SK-N-SH (cell line): ENCODE measurements around the gene SLC16A11. TPM values are rescaled to one million over a fixed set of nuclear protein-coding genes. Genes with fewer than 3 reads are reported as not detected.

Experiments used
- CTCF ChIA-PET: fragments of 300-600, 350-600 bp; formaldehyde crosslinking; extraction: SDS; loops from one replicate; lab custom pipeline; 2021; lab: Yijun Ruan, JAX
- POLR2A ChIA-PET: fragments of 350-600 bp; sonication (Branson Sonifier 250); formaldehyde crosslinking; extraction: SDS; loops from one replicate; lab custom pipeline; 2020; ENCODE audit warnings: antibody characterized with exemption, inconsistent platforms; lab: Yijun Ruan, JAX
- DNase-seq: peaks from one replicate; pipeline ENCODE4 v3.0.0; 2012
- H2AFZ ChIP-seq: fragments of 200-600 bp; sonication (generic); 2 replicates; pipeline ENCODE4 v1.8.1; 2016; ENCODE audit warnings: antibody characterized with exemption, mild to moderate bottlenecking, low read depth
- H3F3A ChIP-seq: fragments of 200-600 bp; sonication (generic); replicated peaks from 2 replicates; pipeline ENCODE3; 2016; ENCODE audit warnings: antibody characterized with exemption, mild to moderate bottlenecking; ENCODE audit not compliant: insufficient read depth
- H3K27ac ChIP-seq, 2 experiments: fragments of 200-500 bp in 1 of 2; fragments of 200-600 bp in 1 of 2; sonication (Bioruptor generic) in 1 of 2; sonication (generic), shearing (Covaris generic) in 1 of 2; 2 replicates each; pipeline versions ENCODE4 v1.5.1 to v1.6.1; 2014 to 2016; ENCODE audit warnings: low read depth in 2 of 2, inconsistent platforms in 1 of 2, low read length in 1 of 2, mild to moderate bottlenecking in 1 of 2, mixed read lengths in 1 of 2
- H3K27me3 ChIP-seq: fragments of 200-600 bp; sonication (generic), shearing (Covaris generic); 2 replicates; pipeline ENCODE4 v1.6.1; 2016; ENCODE audit warnings: mixed run types; ENCODE audit not compliant: insufficient read depth
- H3K36me3 ChIP-seq, 2 experiments: fragments of 200-500 bp in 1 of 2; fragments of 200-600 bp in 1 of 2; sonication (Bioruptor generic) in 1 of 2; sonication (generic) in 1 of 2; replicated peaks in 1 of 2; 2 replicates each; pipeline versions ENCODE3 to v1.5.1; 2014 to 2016; ENCODE audit warnings: low read length in 1 of 2, mild to moderate bottlenecking in 1 of 2; ENCODE audit not compliant: insufficient read depth in 2 of 2, control insufficient read depth in 1 of 2
- H3K4me1 ChIP-seq, 2 experiments: fragments of 200-500 bp in 1 of 2; fragments of 200-600 bp in 1 of 2; sonication (Bioruptor generic) in 1 of 2; sonication (generic), shearing (Covaris generic) in 1 of 2; 2 replicates each; pipeline versions ENCODE4 v1.5.1 to v1.6.1; 2014 to 2016; ENCODE audit warnings: low read depth in 1 of 2, low read length in 1 of 2, mixed run types in 1 of 2; ENCODE audit not compliant: insufficient read depth in 2 of 2, control insufficient read depth in 1 of 2
- H3K4me2 ChIP-seq: fragments of 200-600 bp; sonication (generic), shearing (Covaris generic); 2 replicates; pipeline ENCODE4 v1.6.1; 2017; ENCODE audit warnings: mixed run types
- H3K4me3 ChIP-seq, 2 experiments: fragments of 200-500 bp in 1 of 2; fragments of 200-600 bp in 1 of 2; sonication (Bioruptor generic) in 1 of 2; sonication (generic), shearing (Covaris generic) in 1 of 2; 2 replicates each; pipeline versions ENCODE4 v1.5.1 to v1.8.1; 2014 to 2016; ENCODE audit warnings: low read depth in 2 of 2, inconsistent platforms in 1 of 2, low read length in 1 of 2, mild to moderate bottlenecking in 1 of 2, mixed read lengths in 1 of 2, moderate library complexity in 1 of 2
- H3K79me2 ChIP-seq: fragments of 200-600 bp; sonication (generic); 2 replicates; pipeline ENCODE4 v1.8.1; 2017; ENCODE audit warnings: mild to moderate bottlenecking; ENCODE audit not compliant: insufficient read depth
- H3K9ac ChIP-seq: fragments of 200-600 bp; sonication (generic); 2 replicates; pipeline ENCODE4 v1.6.1; 2017; ENCODE audit warnings: mixed run types
- H3K9me2 ChIP-seq: fragments of 200-600 bp; sonication (generic); 2 replicates; pipeline ENCODE4 v1.6.1; 2017; ENCODE audit warnings: mixed run types
- H3K9me3 ChIP-seq: fragments of 200-600 bp; sonication (generic); 2 replicates; pipeline ENCODE4 v1.6.1; 2017; ENCODE audit warnings: mixed run types, mild to moderate bottlenecking, moderate library complexity
- H4K20me1 ChIP-seq: fragments of 200-600 bp; sonication (generic); 2 replicates; pipeline ENCODE4 v1.6.1; 2017; ENCODE audit warnings: mild to moderate bottlenecking, mixed run types; ENCODE audit not compliant: insufficient read depth
- CTCF ChIP-seq: fragments of 200-600 bp; sonication (generic); IDR thresholded peaks from 2 replicates; pipeline ENCODE4 v1.6.1; 2017; ENCODE audit warnings: antibody characterized with exemption, mild to moderate bottlenecking, moderate library complexity
- ELF1 ChIP-seq: IDR thresholded peaks from 2 replicates; pipeline ENCODE4 v1.4.0; 2012
- EP300 ChIP-seq, 2 experiments: IDR thresholded peaks; 2 replicates each; pipeline versions ENCODE4 v1.4.0 to v1.6.1; 2012; ENCODE audit warnings: borderline replicate concordance in 1 of 2, low read depth in 1 of 2, low read length in 1 of 2
- EZH2phosphoT487 ChIP-seq: fragments of 200-600 bp; sonication (generic); IDR thresholded peaks from 2 replicates; pipeline ENCODE4 v1.6.1; 2017; ENCODE audit warnings: low read depth, mixed run types, mild to moderate bottlenecking, antibody characterized with exemption, moderate library complexity, borderline replicate concordance
- FOSL2 ChIP-seq: IDR thresholded peaks from 2 replicates; pipeline ENCODE4 v1.4.0; 2012; ENCODE audit warnings: low read depth, mild to moderate bottlenecking, moderate library complexity, borderline replicate concordance
- FOXJ3 ChIP-seq: sonication (generic); formaldehyde crosslinking; IDR thresholded peaks from 2 replicates; pipeline ENCODE4 v1.5.1; 2020; ENCODE audit warnings: mild to moderate bottlenecking, missing genetic modification reagents
- GATA2 ChIP-seq: sonication (generic); formaldehyde crosslinking; IDR thresholded peaks from 2 replicates; pipeline ENCODE4 v1.5.0; 2020; ENCODE audit warnings: mild to moderate bottlenecking, missing genetic modification reagents
- IRF3 ChIP-seq: fragments of 150-350 bp; IDR thresholded peaks from 2 replicates; pipeline ENCODE4 v1.6.1; 2016; ENCODE audit warnings: mild to moderate bottlenecking, low read depth, low read length
- JUND ChIP-seq: IDR thresholded peaks from 2 replicates; pipeline ENCODE4 v1.4.0; 2012
- MAX ChIP-seq: IDR thresholded peaks from 2 replicates; pipeline ENCODE4 v1.4.0; 2012; ENCODE audit warnings: low read depth
- MEF2A ChIP-seq: IDR thresholded peaks from 2 replicates; pipeline ENCODE4 v1.4.0; 2012; ENCODE audit warnings: low read depth, borderline replicate concordance
- POLR2AphosphoS5 ChIP-seq: IDR thresholded peaks from 2 replicates; pipeline ENCODE4 v1.6.1; 2012; ENCODE audit warnings: low read depth, low read length
- RCOR1 ChIP-seq: fragments of 150-350 bp; IDR thresholded peaks from 2 replicates; pipeline ENCODE4 v1.6.1; 2017; ENCODE audit warnings: antibody characterized with exemption, low read length
- SIN3A ChIP-seq: IDR thresholded peaks from 2 replicates; pipeline ENCODE4 v1.6.1; 2012; ENCODE audit warnings: low read depth, mild to moderate bottlenecking, low read length, moderate library complexity, borderline replicate concordance
- TAF1 ChIP-seq: IDR thresholded peaks from 2 replicates; pipeline ENCODE4 v1.6.1; 2012; ENCODE audit warnings: low read depth, mild to moderate bottlenecking, low read length, moderate library complexity, borderline replicate concordance
- TCF12 ChIP-seq: IDR thresholded peaks from 2 replicates; pipeline ENCODE4 v1.4.0; 2012
- TEAD4 ChIP-seq: IDR thresholded peaks from 2 replicates; pipeline ENCODE4 v1.4.0; 2012; ENCODE audit warnings: mild to moderate bottlenecking, borderline replicate concordance; ENCODE audit not compliant: insufficient read depth
- WGBS: methylation state at CpG from one replicate; pipeline ENCODE4 v1.1.6; 2017; ENCODE audit warnings: low lambda C conversion rate; 5-methylcytosine and 5-hydroxymethylcytosine counted together
- polyA plus RNA-seq, 3 experiments: library from polyadenylated mRNA; depleted of rRNA; stranded (reverse); fragments of >200 nt; gene quantifications; 2 replicates each; pipeline ENCODE4 v1.2.3, GENCODE V29; 2012

The SLC16A11 gene
- polyA plus RNA-seq, 1 of the 3 experiments (the other 2 are of a cell fraction): 0.12 TPM

GRCh38 chr17:7079581-7080455, 35.9 kb upstream of the SLC16A11 start, which contains the start of gene CLEC10A:
Gene CLEC10A (minus strand): TSS chr17:7080251. CDS start chr17:7078812, 1,439 bp downstream.
- no peak for TF ChIP-seq FOXJ3 (CRISPR knock-in tag)
- TF ChIP-seq EZH2phosphoT487: no peak

GRCh38 chr17:7078711-7079110, 34.8 kb upstream of the SLC16A11 start:
- WGBS: 31% methylated on average over 10 of the region's 10 CpGs
- Histone ChIP-seq H3K4me2 (no peak overlapping the region), H3K4me3 (no peak overlapping the region), H3K36me3 (no peaks in the 10 kb centered on the region), H3K79me2 (no peaks in the 10 kb centered on the region), H3K9me2 (no peaks in the 10 kb centered on the region), H3K9ac (no peak overlapping the region), H3K27ac (no peak overlapping the region), H3K4me1 (no peaks in the 10 kb centered on the region), H3K27me3 (peaks cover 37% of the 10 kb centered on the region), H3K9me3 (no peaks in the 10 kb centered on the region), H3F3A (no peaks in the 10 kb centered on the region), H4K20me1 (no peaks in the 10 kb centered on the region), H2AFZ (no peak overlapping the region)
- no peak for TF ChIP-seq FOSL2
- TF ChIP-seq MAX: no peak
- no peak for TF ChIP-seq MEF2A
- TF ChIP-seq TAF1: no peak
- POLR2A ChIA-PET: no interaction called here
- CTCF ChIA-PET: interaction anchor here (0.9 kb wide), 1 partner anchor 27 kb away, joined by 3 read pairs; no protein-coding TSS in a partner anchor
- DNase-seq: no peak

More at GRCh38 chr17:7079581-7080455, 35.9 kb upstream of the SLC16A11 start, which contains the start of gene CLEC10A:
- no peaks in the 10 kb centered on the region for H3K4me1 ChIP-seq
- no peak within 1 kb of the TSS for H3K27ac ChIP-seq
- no peaks in the 10 kb centered on the region for H4K20me1 ChIP-seq
- H3K4me3 ChIP-seq: no peak within 1 kb of the TSS
- H2AFZ ChIP-seq: no peak within 1 kb of the TSS
- WGBS: 40% methylated on average over 15 of the region's 15 CpGs
- DNase-seq: no peak
- H3F3A ChIP-seq: no peaks in the 10 kb centered on the region
- no peak within 1 kb of the TSS for H3K4me2 ChIP-seq
- H3K9ac ChIP-seq: no peak within 1 kb of the TSS
- H3K9me3 ChIP-seq: no peaks in the 10 kb centered on the region
- H3K79me2 ChIP-seq: no peaks in the 10 kb centered on the region
- ChIA-PET CTCF (interaction anchor here (0.8 to 2.4 kb wide), 4 partner anchors 27 to 98 kb away, joined by 3 to 7 read pairs (median 4); no protein-coding TSS in a partner anchor), POLR2A (no interaction called here)
- H3K36me3 ChIP-seq: no peaks in the 10 kb centered on the region
- H3K9me2 ChIP-seq: no peaks in the 10 kb centered on the region
- H3K27me3 ChIP-seq: peaks cover 37% of the 10 kb centered on the region

GRCh38 chr17:7077911-7078546, 34.1 kb upstream of the SLC16A11 start:
- Histone ChIP-seq H3K9me2 (no peaks in the 10 kb centered on the region), H3K79me2 (no peaks in the 10 kb centered on the region), H3K27ac (no peak overlapping the region), H3K4me1 (no peaks in the 10 kb centered on the region), H3K4me3 (no peak overlapping the region), H3F3A (no peaks in the 10 kb centered on the region), H4K20me1 (no peaks in the 10 kb centered on the region), H3K36me3 (no peaks in the 10 kb centered on the region), H3K9ac (no peak overlapping the region), H2AFZ (no peak overlapping the region), H3K4me2 (no peak overlapping the region), H3K27me3 (peaks cover 39% of the 10 kb centered on the region), H3K9me3 (no peaks in the 10 kb centered on the region)
- ChIA-PET POLR2A (no interaction called here), CTCF (interaction anchor here (1.0 kb wide), 1 partner anchor 42 kb away, joined by 3 read pairs; no protein-coding TSS in a partner anchor)
- no peak for DNase-seq
- WGBS: 22% methylated on average over 6 of the region's 7 CpGs
- TF ChIP-seq TEAD4 (no peak), POLR2AphosphoS5 (no peak), MEF2A (no peak), FOXJ3 (CRISPR knock-in tag) (no peak), GATA2 (CRISPR knock-in tag) (no peak), EP300 (IDR thresholded peaks at IDR 0.05; ENCODE audit: borderline replicate concordance in 1 of 2, low read depth in 1 of 2, low read length in 1 of 2) (no peak), RCOR1 (no peak), TCF12 (no peak), JUND (no peak), IRF3 (no peak), CTCF (no peak), ELF1 (no peak), SIN3A (no peak)
